H1 (cell line): Measurements from ENCODE around the gene TM4SF20. TPM values are rescaled to one million over a fixed set of nuclear protein-coding genes. Genes with fewer than 3 reads are reported as not detected.

ENCODE experiments used
- JUN ChIP-seq: IDR thresholded peaks from 2 replicates; pipeline ENCODE4 v1.6.1; 2011; ENCODE audit warnings: low read depth, mild to moderate bottlenecking, improper control_type of control experiment, low read length
- polyA plus RNA-seq, 7 experiments: library from polyadenylated mRNA; depleted of rRNA in 3 of 7; stranded (reverse) in 5 of 7; unstranded in 2 of 7; fragments of >200 nt in 5 of 7; fragments of 200-250 nt in 2 of 7; gene quantifications; 1 replicate in 5 of 7; 2 replicates in 1 of 7; 4 replicates in 1 of 7; pipeline versions ENCODE4 v1.2.1 to v1.2.3, GENCODE V29; 2011 to 2013; ENCODE audit warnings: missing spikeins in 2 of 7, mixed read lengths in 2 of 7
- total RNA-seq: library from RNA; stranded (reverse); fragmentation: NEBNext Ultra II Directional; extraction: Animal tissue kit (Norgen Biotek cat#: 25700); gene quantifications from 2 replicates; pipeline ENCODE4 v1.2.1, GENCODE V29; 2021

The TM4SF20 gene
- total and polyA plus RNA-seq, 2 of the 8 experiments (the other 6 are each of a cell fraction or from before 2014, with no cell fraction given), result not detected

GRCh38 chr2:227323818-227324217, 55.3 kb downstream of the TM4SF20 start (continued):
- no peak for TF ChIP-seq JUN
